Measurements from ENCODE around the gene NEURL4.
"Not testable (repeated sequence)": the region's sequence is repeated elsewhere in the genome, so short reads cannot be mapped to it uniquely, and the experiment has no call there.

NEURL4 gene

GRCh38 chr17:7328840-7329373 lies at the start of gene NEURL4:
TSS of gene NEURL4 (minus strand) at chr17:7329335. CDS start at chr17:7329312, 23 bp downstream.
- Histone ChIP-seq H3K27ac (peak within 1 kb of the TSS; percentile 90 to 97), H3K4me3 (peak within 1 kb of the TSS; percentile 81)
- no peak for TF ChIP-seq CTCF (IDR thresholded peaks at IDR 0.05)
- no peak for DNase-seq (ENCODE audit: low spot score)

DNA sequence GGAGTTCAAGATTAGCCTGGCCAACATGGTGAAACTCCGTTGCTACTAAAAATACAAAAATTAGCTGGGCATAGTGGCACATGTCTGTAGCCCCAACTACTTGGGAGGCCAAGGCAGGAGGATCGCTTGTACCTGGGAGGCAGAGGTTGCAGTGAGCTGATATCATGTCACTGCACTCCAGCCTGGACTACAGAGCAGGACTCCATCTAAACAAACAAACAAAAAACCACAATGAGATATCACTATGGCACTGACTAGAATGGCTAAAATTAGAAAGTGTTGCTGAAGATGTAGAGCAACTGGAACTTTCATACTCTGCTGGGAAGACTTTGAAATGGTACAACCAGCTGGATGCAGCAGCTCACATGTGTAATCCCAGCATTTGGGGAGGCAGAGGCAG lies 45.2 kb upstream of the NEURL4 start:
- Histone ChIP-seq H3K27ac (no peak overlapping the region), H3K4me3 (no peak overlapping the region)
- DNase-seq (ENCODE audit: low spot score) = no peak
- TF ChIP-seq CTCF (IDR thresholded peaks at IDR 0.05) = no peak

DNA sequence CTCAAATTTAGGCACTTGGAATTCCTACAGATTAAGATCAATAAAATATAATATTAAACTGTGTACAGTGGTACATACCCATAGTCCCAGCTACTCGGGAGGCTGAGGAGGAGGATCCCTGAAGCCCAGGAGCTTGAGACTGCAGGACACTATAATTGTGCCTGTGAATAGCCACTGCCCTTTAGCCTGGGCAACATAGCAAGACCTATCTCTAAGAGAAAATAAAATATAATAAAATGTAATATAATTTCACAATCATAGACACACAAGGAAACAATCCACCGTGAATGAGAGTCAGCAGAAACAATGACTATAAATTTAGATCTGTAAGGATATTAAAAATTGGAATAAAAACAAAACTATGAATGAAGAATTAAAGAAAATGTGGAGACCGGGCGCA lies 41.7 kb upstream of the NEURL4 start:
- no peak for TF ChIP-seq CTCF (IDR thresholded peaks at IDR 0.05)
- H3K27ac ChIP-seq = no peak overlapping the region

DNA sequence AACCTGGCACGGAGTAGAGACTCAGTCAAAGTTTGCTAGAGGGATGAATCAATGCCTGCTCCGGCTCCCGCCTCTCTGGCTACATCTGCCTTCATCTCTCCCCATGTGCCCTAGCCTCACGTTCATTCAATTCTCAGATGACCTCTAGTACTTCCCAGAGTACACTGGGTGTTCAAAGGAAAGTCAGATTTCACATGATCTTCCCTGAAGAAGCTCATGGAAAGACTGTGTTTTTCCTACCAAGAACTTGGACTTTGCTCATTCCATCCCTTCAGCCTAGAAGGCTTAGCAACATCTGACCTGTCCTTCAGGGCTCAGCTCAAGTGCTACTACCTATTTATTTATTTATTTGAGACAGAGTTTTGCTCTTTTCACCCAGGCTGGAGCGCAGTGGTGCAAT lies 40.7 kb upstream of the NEURL4 start:
- H3K27ac ChIP-seq = no peak overlapping the region
- H3K4me3 ChIP-seq = no peak overlapping the region
- TF ChIP-seq CTCF (IDR thresholded peaks at IDR 0.05) = no peak
- no peak for DNase-seq (ENCODE audit: low spot score)

More for the DNA sequence above, 41.7 kb upstream of the NEURL4 start:
- no peak for DNase-seq (ENCODE audit: low spot score)
- H3K4me3 ChIP-seq = no peak overlapping the region

GRCh38 chr17:7368599-7368994 lies 39.5 kb upstream of the NEURL4 start:
- not testable (repeated sequence) for DNase-seq (ENCODE audit: low spot score); H3K4me3 ChIP-seq; H3K27ac ChIP-seq

DNA sequence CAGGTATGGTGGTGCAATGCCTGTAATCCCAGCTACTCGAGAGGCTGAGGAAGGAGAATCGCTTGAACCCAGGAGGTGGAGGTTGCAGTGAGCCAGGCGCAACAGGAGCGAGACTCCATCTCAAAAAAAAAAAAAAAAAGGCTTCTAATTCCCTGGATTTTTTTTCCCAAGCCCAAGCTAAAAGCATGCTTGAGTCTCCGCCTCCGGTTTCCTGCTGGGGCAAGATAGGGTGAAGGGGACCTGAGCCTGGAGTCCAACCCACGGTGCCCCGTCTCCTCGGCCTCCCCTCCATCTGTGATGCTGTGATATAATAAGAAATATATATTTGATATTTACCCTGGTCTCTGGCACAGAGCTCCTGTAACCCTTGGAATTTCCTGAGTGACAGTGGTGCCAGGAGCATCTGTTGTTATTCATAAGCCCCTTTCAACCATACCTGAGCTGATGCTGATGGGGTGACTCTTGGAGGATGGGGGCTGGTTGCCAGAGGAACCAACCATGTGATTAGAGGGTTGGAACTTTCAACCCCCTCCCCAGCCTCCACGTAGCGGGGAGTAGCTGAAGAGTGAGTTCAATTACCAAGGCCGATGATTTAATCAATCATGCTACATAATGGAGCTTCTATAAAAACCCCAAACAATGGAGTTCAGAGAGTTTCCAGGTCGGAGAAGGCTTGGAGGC lies 38.9 kb upstream of the NEURL4 start:
- no peak overlapping the region for H3K4me3 ChIP-seq
- no peak for DNase-seq (ENCODE audit: low spot score)
- TF ChIP-seq CTCF (IDR thresholded peaks at IDR 0.05) = no peak
- no peak overlapping the region for H3K27ac ChIP-seq

GRCh38 chr17:7367083-7367482 lies 37.9 kb upstream of the NEURL4 start:
- DNase-seq (ENCODE audit: low spot score) = no peak
- no peak for TF ChIP-seq CTCF (IDR thresholded peaks at IDR 0.05)
- Histone ChIP-seq H3K4me3 (no peak overlapping the region), H3K27ac (no peak overlapping the region)

- not testable (repeated sequence) for H3K4me3 ChIP-seq; DNase-seq (ENCODE audit: low spot score); H3K27ac ChIP-seq
These were observed 36.8 kb upstream of the NEURL4 start for GRCh38 chr17:7365963-7366362.
